ENCODE measurements around the gene GREM1.

DNA sequence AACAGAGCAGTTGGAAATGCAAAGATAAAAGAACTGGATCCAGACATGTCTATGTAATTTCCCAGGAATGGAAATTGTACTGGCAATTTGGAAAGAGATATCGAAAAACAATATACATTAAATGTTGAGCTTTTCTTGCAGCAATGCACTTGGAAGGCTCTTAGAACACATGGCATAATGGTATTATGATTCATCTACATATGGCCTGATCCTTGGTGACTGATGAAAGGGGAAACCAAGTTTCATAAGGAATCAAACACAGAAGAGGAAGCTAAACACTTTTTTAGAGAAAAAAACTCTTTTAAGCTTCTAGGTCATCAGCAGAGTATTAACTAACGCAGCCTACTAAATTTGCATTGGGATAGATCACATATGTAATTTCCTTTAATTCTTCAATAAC, 12.4 kb upstream of the GREM1 start:
- no peak for TF ChIP-seq CTCF (IDR thresholded peaks at IDR 0.05; ENCODE audit: extremely low read depth in 1 of 2, insufficient read depth in 1 of 2, low read depth in 1 of 2, low read length in 2 of 2)
- TF ChIP-seq POLR2A (IDR thresholded peaks at IDR 0.05; ENCODE audit: low read depth, low read length), result no peak
- no peak for TF ChIP-seq EZH2 (IDR thresholded peaks at IDR 0.05; ENCODE audit: borderline replicate concordance, low read depth, low read length, severe bottlenecking)
- TF ChIP-seq POLR2AphosphoS5 (IDR thresholded peaks at IDR 0.05; ENCODE audit: insufficient read depth, low read depth, low read length), result no peak
- TF ChIP-seq MYC (IDR thresholded peaks at IDR 0.05; ENCODE audit: low read depth, low read length), result no peak
- TF ChIP-seq MAX (IDR thresholded peaks at IDR 0.05; ENCODE audit: insufficient read depth, insufficient read length), result no peak
- TF ChIP-seq JUN (IDR thresholded peaks at IDR 0.05; ENCODE audit: borderline replicate concordance, insufficient read depth, insufficient read length, low read depth), result no peak

Measured in endothelial cell of umbilical vein (primary cell).